Right cardiac atrium (tissue), 5 donors: ENCODE results near the gene KIAA1755. TPM values are rescaled to one million over a fixed set of nuclear protein-coding genes. Genes with fewer than 3 reads are reported as not detected.
A peak's percentile ranks its signal among the peaks of the same experiment; 100 is the strongest.

Experiments
- ATAC-seq, 2 donors: fragments of 200-7000 bp; cut with Tn5 transposase; one replicate each; pipeline versions ENCODE4 v1.8.0 to v1.9.1; 2020; ENCODE audit warnings: moderate library complexity in 2 of 2, mild to moderate bottlenecking in 1 of 2
- DNase-seq, 3 donors: peaks; one replicate each; pipeline ENCODE4 v3.0.0-alpha.2; 2020
- H3K27ac ChIP-seq: one replicate; pipeline ENCODE4 v1.5.1; 2013; ENCODE audit warnings: mild to moderate bottlenecking, low read length, control low read depth, moderate library complexity
- H3K27me3 ChIP-seq: one replicate; pipeline ENCODE4 v1.6.1; 2013; ENCODE audit not compliant: control insufficient read depth, insufficient read depth
- H3K4me1 ChIP-seq: one replicate; pipeline ENCODE4 v1.6.1; 2013; ENCODE audit warnings: low read length; ENCODE audit not compliant: control insufficient read depth, insufficient read depth
- H3K4me3 ChIP-seq: one replicate; pipeline ENCODE4 v1.5.1; 2013; ENCODE audit warnings: low read length, control low read depth
- H3K9me3 ChIP-seq: one replicate; pipeline ENCODE4 v1.6.1; 2013; ENCODE audit warnings: low read length; ENCODE audit not compliant: control insufficient read depth
- WGBS: extraction: QIAGEN DNeasy Blood & Tissue Kit; methylation state at CpG from one replicate; pipeline ENCODE4 v1.1.7; 2013; 5-methylcytosine and 5-hydroxymethylcytosine counted together
- intact Hi-C, 4 donors: fragments of 100-400 bp; cut with DNase I; formaldehyde crosslinking; loops; one replicate each; pipeline versions ENCODE4 v1.11.0 to v1.14.0; 2022 to 2023
- polyA plus RNA-seq: library from polyadenylated mRNA; stranded (reverse); fragments of 200-250 nt; gene quantifications from one replicate; pipeline ENCODE4 v1.2.3, GENCODE V29; 2013
- total RNA-seq, 4 donors: library from RNA; stranded (reverse); fragmentation: NEBNext Ultra II Directional; extraction: Animal tissue kit (Norgen Biotek cat#: 25700); gene quantifications; one replicate each; pipeline ENCODE4 v1.2.1, GENCODE V29; 2021
- donor health status: healthy with polysubstance abuse.
- donor health status: DM: no; HTN: yes; CAD: no.
- donor health status: DM: no; HTN: no; CAD: no.
- donor health status: DM: no; HTN: yes; CAD: no; lungs with severe emphysema.
- donor health status: DM: yes; HTN: yes; CAD: no.

The KIAA1755 gene
- total and polyA plus RNA-seq, 5 donors, result 5.8 to 18.7 (median 17.0) TPM

DNA sequence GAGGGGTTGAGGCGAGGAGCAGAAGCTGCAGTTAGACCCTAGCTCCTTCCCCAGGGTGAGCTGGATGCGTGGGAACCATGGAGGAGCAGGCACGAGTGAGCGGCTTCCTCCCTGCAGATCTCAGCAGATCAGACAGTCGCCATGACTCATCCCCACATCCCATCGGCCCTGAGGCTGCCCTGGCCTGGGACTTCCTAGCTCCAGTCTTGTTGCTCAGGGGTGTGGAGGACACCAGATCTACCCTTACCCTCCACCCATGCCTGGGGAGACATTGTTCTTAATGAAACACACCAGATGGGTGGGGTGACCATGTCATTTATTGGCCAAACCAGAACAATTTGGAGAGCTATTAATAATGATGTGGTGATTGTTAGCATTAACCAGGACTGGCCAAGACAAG is 59.2 kb downstream of the KIAA1755 start:
- Histone ChIP-seq H3K4me1 (peaks cover 7% of the 10 kb centered on the region), H3K27ac (no peak overlapping the region), H3K9me3 (no peaks in the 10 kb centered on the region), H3K4me3 (no peak overlapping the region), H3K27me3 (no peaks in the 10 kb centered on the region)
- intact Hi-C loops, result no loop called here
- no peak for DNase-seq
- 67% methylated on average over 6 of the region's 6 CpGs for WGBS
- ATAC-seq, result peak in 1 of 2 donors; percentile 14

- Histone ChIP-seq H3K27ac (no peak overlapping the region), H3K4me3 (no peak overlapping the region), H3K9me3 (no peaks in the 10 kb centered on the region), H3K4me1 (peaks cover 12% of the 10 kb centered on the region), H3K27me3 (no peaks in the 10 kb centered on the region)
- 84% methylated on average over 3 of the region's 3 CpGs for WGBS
- intact Hi-C loops, result no loop called here
- DNase-seq (no peak), ATAC-seq (no peak)
These were observed 59.9 kb downstream of the KIAA1755 start for GRCh38 chr20:38200646-38201045.

GRCh38 chr20:38199501-38200390 is 60.8 kb downstream of the KIAA1755 start:
- Histone ChIP-seq H3K4me3 (no peak overlapping the region), H3K27me3 (no peaks in the 10 kb centered on the region), H3K4me1 (peaks cover 15% of the 10 kb centered on the region), H3K27ac (no peak overlapping the region), H3K9me3 (no peaks in the 10 kb centered on the region)
- intact Hi-C loops, result no loop called here
- no peak for DNase-seq
- WGBS, result 78% methylated on average over 14 of the region's 14 CpGs
- no peak for ATAC-seq

- peaks cover 15% of the 10 kb centered on the region for H3K4me1 ChIP-seq
- no peak overlapping the region for H3K27ac ChIP-seq
- H3K9me3 ChIP-seq, result no peaks in the 10 kb centered on the region
- intact Hi-C loops, result no loop called here
- no peaks in the 10 kb centered on the region for H3K27me3 ChIP-seq
- no peak overlapping the region for H3K4me3 ChIP-seq
- ATAC-seq (no peak), DNase-seq (no peak)
- 84% methylated on average over 8 of the region's 8 CpGs for WGBS
These were observed 62.2 kb downstream of the KIAA1755 start for GRCh38 chr20:38198238-38198861.

- ATAC-seq (no peak), DNase-seq (no peak)
- H3K27me3 ChIP-seq, result no peaks in the 10 kb centered on the region
- WGBS, result 89% methylated on average over 1 of the region's 1 CpG
- H3K9me3 ChIP-seq, result no peaks in the 10 kb centered on the region
- H3K4me3 ChIP-seq, result no peak overlapping the region
- H3K27ac ChIP-seq, result peak overlapping the region; percentile 53
- intact Hi-C loops, result no loop called here
- peaks cover 15% of the 10 kb centered on the region for H3K4me1 ChIP-seq
These were observed 62.9 kb downstream of the KIAA1755 start for GRCh38 chr20:38197619-38198018.

DNA sequence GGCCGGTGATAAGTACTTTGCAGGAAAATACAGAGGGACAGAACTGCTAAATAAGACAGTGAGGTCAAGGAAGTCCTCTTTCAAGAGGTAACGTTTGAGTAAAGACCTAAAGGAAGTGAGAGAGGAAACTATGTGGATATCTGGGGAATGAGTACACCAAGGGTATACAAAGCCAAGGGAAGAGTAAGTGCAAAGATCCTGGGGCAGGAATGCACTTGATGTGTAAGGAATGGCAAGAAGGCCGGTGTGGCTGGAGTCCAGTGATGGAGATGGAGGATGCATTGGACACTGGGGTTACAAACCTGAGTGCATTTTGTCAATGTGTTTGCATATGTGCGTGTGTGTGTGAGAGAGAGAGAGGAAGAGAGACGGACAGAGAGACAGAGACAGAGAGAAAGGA is 63.3 kb downstream of the KIAA1755 start:
- H3K9me3 ChIP-seq, result no peaks in the 10 kb centered on the region
- peak overlapping the region; percentile 53 for H3K27ac ChIP-seq
- WGBS, result 83% methylated on average over 5 of the region's 5 CpGs
- peaks cover 15% of the 10 kb centered on the region for H3K4me1 ChIP-seq
- no peak overlapping the region for H3K4me3 ChIP-seq
- DNase-seq (no peak), ATAC-seq (no peak)
- H3K27me3 ChIP-seq, result no peaks in the 10 kb centered on the region
- intact Hi-C loops, result no loop called here

DNA sequence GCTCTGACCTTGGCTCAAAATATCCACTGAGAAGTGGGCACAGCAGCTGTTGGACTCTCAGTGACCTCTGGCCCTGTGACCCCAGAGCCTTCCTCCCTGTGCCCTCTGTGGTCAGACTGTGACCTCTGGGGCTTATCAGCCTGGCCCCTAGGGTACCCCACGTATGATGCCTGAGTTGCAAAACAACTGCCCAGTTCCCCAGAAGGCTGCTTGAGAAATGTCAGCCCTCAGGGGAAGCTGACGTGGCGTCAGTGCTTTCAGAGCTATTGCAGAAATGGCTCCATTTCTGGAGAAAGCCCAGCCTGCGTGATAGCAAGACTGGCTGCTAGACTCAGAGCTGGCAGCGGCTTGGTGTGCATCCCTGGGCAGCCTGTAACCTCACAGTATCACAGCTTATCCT is 63.9 kb downstream of the KIAA1755 start:
- Histone ChIP-seq H3K9me3 (no peaks in the 10 kb centered on the region), H3K27me3 (no peaks in the 10 kb centered on the region), H3K27ac (peak overlapping the region; percentile 65), H3K4me3 (no peak overlapping the region), H3K4me1 (peaks cover 16% of the 10 kb centered on the region)
- WGBS, result 19% methylated on average over 5 of the region's 5 CpGs
- intact Hi-C loops, result no loop called here
- ATAC-seq (peak; percentile 86 to 92), DNase-seq (peak; percentile 93 to 96 (median 94))

GRCh38 chr20:38196076-38196475 is 64.5 kb downstream of the KIAA1755 start:
- no peaks in the 10 kb centered on the region for H3K9me3 ChIP-seq
- WGBS, result 84% methylated on average over 4 of the region's 4 CpGs
- no peak overlapping the region for H3K4me3 ChIP-seq
- peaks cover 17% of the 10 kb centered on the region for H3K4me1 ChIP-seq
- intact Hi-C loops, result no loop called here
- no peaks in the 10 kb centered on the region for H3K27me3 ChIP-seq
- DNase-seq, result no peak
- peak in 1 of 2 donors; percentile 3 for ATAC-seq
- peak overlapping the region; percentile 65 for H3K27ac ChIP-seq

GRCh38 chr20:38195521-38195920 is 65.0 kb downstream of the KIAA1755 start:
- DNase-seq (no peak), ATAC-seq (no peak)
- Histone ChIP-seq H3K27me3 (no peaks in the 10 kb centered on the region), H3K4me1 (peaks cover 17% of the 10 kb centered on the region), H3K27ac (no peak overlapping the region), H3K9me3 (no peaks in the 10 kb centered on the region), H3K4me3 (no peak overlapping the region)
- 71% methylated on average over 7 of the region's 7 CpGs for WGBS
- intact Hi-C loops, result no loop called here

DNA sequence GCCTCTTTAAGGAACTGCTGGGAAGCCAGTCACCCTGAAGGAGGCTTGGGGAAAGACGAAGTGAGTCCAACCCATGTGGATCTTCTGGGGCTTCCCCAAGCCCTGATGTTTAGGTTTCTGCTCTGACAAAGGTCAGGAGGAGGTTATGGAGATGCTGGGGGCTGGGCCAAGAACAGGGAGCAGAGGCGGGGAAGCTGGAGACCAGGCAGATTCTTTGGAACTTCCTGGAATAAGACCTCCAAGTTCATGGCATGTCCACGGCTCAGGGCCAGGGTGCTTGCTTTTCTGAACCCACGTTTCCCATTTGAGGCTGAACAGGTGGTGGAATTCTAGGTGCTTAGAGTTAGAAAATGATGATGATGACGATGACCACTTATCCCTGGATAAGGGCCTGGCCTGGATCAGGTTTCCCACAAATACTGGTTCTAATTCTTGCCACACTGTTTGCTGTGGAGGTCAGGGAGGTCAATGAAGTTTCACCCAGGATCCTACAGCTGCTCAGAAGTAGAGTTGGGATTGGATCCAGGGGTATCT is 65.5 kb downstream of the KIAA1755 start:
- no peaks in the 10 kb centered on the region for H3K9me3 ChIP-seq
- H3K4me1 ChIP-seq, result peaks cover 17% of the 10 kb centered on the region
- DNase-seq, result peak in 1 of 3 donors; percentile 76
- H3K27ac ChIP-seq, result no peak overlapping the region
- no peaks in the 10 kb centered on the region for H3K27me3 ChIP-seq
- H3K4me3 ChIP-seq, result no peak overlapping the region
- whole genome bisulfite sequencing, result 79% methylated on average over 5 of the region's 5 CpGs
- ATAC-seq, result no peak
- intact Hi-C loops, result no loop called here

DNA sequence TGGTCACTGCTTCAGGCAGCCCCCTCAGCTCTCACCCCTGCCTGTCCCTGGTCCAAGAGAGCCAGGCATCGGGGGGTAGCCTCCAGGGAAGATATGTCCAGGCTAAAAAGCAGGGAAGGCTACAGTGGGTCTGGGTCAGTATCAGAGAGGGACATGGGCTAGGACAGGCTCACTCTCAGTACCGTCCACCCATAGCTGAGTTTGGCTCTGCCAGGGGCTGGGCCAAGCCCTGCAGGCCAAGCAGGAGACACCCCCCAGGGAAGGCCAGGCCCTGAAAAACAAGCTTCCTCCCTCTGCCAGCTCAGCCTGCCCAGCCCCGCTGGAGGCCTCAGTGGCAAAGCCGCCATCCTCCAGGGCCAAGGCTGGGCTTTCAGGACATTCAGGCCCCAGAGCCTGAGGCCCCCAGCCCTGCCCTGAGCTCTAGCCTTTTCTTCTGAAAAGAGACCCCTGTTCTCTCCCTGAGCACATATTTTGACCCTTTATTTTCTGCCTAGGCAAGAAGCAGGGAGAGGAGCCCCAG is 66.9 kb downstream of the KIAA1755 start:
- no peak for ATAC-seq
- H3K4me1 ChIP-seq, result peaks cover 17% of the 10 kb centered on the region
- intact Hi-C loops, result no loop called here
- WGBS, result 86% methylated on average over 4 of the region's 4 CpGs
- H3K9me3 ChIP-seq, result no peaks in the 10 kb centered on the region
- no peak for DNase-seq
- H3K4me3 ChIP-seq, result no peak overlapping the region
- H3K27ac ChIP-seq, result no peak overlapping the region
- no peaks in the 10 kb centered on the region for H3K27me3 ChIP-seq
